ENCODE data around the gene GRPEL2.

Gene GRPEL2

DNA sequence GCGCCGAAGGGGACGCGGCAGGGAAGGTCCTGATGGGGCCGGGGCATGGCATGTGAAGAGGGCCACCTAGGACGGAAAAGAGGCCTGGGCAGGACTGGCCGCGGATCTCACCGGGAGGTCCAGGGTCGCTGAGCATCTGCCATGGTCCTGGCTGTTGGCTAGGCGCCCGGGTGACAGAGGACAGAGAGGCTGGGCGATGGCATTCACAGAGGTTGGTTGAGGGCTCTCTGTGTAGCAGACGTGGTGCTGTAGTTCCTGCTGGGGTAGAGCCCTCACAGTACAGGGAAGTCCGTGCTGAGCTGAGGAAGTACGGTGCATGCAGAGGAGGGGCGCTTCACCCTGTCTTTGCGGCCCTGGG is 13.0 kb downstream of the GRPEL2 start:
- DNase-seq = peak; percentile 57

DNA sequence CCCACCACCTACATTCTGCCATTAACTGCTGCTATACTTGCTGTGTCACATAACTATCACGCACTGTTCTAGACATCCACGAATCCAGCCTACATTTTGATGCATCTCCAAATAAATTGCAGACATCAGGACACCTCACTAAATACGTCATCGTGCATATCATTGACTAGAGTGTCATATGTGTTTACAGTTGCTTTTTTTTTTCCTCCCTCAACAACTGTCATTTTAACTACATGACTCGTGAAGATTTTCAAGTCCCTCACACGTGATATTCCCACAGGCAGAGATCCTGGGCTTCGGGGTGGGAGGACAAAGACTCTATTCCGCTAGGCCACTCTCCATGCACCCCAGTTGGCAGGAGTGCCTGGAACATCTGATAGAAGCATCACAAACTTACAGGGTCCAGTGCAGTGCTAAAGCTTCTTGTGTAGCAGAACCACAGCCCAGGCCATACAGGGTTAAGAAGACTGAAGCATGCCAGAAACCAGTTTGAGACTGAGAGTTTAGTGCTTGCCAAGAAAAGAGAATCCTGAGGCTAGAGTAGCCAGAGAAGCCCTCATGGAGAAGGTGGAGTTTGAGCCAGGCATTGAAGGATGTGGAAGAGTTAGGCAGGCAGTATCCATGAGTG is 13.7 kb downstream of the GRPEL2 start:
- DNase-seq = no peak

DNA sequence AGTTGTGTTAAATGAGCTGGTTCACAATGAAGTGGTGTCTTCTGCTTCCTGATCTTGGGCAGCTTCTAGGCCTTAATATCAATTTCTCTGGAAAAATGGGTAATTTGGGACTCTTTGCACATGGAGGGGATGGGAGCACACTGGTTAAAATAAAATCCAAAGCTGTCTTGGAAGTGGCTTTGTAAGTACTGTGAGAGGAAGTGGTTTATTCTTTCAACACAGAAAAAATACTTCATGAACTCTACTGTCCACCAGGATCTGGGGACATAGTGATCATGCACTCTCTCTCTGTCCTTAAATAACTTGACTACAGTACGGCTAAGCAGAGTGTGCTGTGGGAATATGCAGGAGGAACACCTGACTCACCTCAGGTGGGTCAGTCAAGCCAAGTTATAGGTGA is 15.0 kb downstream of the GRPEL2 start:
- peak; percentile 72 for DNase-seq

DNA sequence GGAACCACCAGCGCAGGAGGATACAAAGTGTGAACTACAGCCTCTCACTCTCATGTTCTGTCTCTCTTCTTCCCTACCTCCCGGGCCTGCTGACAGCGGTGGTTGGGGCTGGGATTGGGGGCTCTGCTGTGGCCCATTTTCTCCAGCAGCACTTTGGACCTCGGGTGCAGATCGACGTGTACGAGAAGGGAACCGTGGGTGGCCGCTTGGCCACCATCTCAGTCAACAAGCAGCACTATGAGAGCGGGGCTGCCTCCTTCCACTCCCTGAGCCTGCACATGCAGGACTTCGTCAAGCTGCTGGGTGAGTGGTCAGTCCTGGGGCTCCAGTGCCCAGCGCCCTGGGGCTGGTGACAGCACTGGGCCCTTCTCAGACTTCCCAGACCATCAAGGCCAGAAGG is 17.2 kb downstream of the GRPEL2 start:
- no peak for DNase-seq

DNA sequence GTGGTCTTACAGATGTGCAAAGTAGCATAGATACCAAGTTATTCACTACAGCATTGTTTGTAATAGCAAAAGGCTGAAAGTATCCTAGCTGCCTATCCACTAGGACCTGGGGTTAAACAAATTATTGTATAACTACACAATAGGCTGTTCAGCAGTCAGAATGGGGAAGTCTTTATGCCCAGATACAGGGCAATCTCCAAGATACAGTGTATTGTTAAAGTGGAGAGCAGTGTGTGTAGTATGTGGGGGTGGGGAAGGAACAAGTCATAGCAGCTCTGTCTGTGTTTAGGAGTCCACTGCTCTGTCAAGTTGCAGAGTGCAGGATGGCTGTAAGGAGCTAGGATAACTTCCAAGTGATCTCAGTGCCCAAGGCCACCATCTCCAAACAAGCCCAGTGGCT is 18.1 kb downstream of the GRPEL2 start:
- peak; percentile 62 for DNase-seq

DNA sequence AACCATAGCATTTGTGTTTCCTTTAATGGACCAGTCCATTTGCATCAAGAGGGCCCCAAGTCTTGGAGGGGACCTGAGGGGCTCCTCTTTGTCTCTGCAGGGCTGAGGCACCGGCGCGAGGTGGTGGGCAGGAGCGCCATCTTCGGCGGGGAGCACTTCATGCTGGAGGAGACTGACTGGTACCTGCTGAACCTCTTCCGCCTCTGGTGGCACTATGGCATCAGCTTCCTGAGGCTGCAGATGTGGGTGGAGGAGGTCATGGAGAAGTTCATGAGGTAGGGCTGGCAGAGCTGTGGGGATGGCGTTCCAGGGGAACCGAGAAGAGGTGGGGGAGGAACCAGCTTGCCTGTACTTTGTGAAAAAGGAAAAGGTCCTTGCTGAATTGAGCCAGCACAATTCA is 18.6 kb downstream of the GRPEL2 start:
- DNase-seq = no peak

DNA sequence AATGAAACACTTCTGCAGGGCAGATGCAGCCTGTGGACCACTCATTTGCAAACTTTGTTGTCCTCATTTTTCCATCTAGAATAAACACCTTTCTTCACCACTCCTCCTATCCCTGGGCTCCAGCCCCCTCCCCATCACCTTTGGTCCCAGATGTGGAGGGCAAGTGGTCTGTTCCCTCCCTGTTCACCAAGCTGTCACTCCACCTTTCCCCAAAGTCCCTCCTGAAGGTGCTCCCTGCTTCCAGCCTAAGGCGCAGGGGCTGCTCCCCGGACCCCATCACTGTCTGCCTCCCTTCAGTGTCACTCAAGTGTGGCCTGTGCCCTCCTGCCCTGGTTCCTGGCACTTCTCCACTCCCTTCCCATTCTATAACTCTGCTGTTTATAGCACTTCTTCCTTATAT is 19.4 kb downstream of the GRPEL2 start:
- no peak for DNase-seq

DNA sequence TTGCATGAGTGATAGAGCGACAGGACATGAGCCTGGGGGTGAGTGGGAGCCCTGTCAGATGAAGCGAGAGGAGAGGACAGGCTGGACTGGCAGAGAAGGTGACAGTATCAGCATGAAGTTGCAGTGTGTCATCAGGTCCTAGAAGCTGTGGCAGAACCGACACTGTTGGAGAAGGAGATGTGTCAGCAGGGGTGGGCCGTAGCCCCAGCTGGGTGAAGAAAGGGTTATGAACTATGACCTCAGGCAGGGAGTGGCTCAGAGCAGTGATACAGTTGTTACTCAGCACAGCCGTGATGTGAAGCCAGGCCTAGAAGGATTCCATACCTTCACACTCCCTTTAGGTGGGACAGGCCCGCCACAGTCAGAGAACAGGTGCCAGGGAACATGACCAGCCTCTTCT is 20.1 kb downstream of the GRPEL2 start:
- DNase-seq = peak; percentile 48

DNA sequence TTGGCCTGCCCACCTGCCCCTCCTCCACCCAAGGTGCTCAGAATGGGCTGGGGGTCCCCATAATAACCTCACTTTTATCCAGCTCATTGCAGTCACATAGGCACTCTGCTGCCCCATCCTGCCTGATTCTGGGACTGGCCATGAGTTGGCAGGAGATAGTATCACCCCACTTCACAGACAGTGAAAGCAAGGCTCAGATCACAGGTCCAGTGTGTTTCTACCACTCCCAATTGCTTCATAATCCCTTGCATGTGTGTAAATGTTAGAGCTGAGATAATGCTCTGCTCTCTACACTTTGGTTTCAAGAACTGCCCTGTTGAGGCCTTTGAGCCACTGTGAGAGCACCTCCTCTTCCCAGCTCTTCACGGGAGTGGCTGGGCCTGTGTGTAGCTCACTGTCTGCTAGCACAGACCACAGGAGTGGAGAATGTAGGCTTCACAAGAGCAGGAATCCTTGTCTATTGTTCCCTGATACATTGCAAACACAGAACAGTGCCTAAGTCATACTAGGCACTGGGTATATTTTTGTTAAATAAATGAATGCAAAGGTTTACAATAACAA is 20.9 kb downstream of the GRPEL2 start:
- peak; percentile 4 for DNase-seq

DNA sequence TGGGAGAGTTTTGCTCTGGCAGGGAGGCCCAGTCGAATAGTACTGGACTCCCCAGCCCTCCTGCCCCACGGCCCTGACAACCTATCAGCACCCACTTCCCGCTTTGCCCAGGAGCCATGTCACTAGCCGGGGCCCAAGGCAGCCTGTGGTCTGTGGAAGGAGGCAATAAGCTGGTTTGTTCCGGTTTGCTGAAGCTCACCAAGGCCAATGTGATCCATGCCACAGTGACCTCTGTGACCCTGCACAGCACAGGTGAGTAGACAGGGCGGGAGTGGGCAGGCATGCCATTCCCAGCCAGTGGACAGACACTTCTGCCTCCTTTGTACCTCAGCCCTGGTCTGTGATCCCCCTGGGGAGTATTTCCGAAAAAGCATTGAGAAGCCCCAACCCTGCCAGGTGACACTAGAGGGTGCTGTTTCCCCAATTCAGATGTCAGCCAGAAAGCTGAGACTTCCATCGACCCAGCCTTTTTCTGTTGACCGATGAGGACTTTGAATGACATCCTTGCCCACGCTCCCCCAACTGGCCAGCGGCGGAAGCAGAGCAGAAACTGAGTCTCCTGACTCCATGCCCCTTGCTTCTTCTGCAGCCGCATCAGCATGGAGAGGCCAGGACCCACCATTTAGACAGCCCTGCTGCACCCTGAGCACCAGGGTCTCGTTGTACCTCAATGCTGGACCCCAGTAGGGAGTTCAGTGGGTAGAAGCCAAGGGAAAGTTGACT is 22.1 kb downstream of the GRPEL2 start:
- peak; percentile 81 for DNase-seq

DNA sequence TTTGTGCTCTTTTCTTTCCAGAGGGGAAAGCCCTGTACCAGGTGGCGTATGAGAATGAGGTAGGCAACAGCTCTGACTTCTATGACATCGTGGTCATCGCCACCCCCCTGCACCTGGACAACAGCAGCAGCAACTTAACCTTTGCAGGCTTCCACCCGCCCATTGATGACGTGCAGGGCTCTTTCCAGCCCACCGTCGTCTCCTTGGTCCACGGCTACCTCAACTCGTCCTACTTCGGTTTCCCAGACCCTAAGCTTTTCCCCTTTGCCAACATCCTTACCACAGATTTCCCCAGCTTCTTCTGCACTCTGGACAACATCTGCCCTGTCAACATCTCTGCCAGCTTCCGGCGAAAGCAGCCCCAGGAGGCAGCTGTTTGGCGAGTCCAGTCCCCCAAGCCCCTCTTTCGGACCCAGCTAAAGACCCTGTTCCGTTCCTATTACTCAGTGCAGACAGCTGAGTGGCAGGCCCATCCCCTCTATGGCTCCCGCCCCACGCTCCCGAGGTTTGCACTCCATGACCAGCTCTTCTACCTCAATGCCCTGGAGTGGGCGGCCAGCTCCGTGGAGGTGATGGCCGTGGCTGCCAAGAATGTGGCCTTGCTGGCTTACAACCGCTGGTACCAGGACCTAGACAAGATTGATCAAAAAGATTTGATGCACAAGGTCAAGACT is 22.8 kb downstream of the GRPEL2 start:
- no peak for DNase-seq

DNA sequence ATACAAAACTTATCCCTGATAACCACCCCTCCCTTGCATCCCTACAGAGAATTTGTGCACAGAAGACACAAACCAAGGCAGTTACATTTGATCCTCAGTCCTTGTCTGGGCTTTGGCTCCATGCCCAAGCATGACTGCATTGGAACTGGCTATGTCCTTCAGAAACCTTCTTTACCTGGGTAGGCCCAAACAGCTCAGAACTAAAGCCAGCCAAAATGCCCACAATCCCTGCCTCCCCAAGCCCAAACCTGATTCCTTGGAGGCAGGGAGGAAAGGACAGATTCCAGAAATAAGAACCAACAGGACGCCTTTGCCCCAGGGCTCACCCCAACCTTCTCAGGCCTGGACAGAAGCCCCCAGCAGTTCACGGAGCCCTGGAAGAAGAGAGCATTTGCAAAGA is 25.6 kb downstream of the GRPEL2 start:
- DNase-seq = no peak

DNA sequence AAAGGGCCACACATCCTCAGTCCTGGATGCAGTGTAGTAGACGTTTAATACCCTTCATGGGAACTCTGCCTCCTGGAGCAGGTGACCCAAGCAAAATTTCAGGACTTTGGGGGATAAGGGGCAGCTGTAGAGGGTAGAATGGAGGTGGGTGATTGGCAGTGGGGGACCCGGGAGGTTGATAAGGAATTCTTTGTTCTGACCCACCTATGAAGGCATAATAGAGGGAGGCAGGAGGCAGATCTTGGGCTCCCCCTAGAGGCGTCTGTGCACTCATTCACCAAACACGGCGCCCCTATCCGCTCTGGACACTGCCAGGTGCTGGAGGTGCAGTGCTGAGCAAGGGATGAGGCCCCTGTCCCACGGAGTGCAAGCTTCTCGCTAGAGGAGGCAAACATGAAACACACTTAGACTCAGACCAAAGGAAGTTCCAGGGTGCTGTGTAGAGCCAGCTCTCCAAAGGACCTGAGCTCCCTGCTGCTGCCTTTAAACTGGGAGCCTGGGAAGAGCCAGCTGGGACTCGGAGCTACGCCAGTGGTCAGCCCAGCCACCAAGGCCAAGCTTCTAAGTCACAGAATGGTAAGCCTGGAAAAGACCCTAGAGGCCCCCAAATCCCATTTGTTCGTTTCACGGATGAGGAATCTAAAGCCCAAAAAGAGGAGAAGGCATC is 26.1 kb downstream of the GRPEL2 start:
- DNase-seq = peak; percentile 35

DNA sequence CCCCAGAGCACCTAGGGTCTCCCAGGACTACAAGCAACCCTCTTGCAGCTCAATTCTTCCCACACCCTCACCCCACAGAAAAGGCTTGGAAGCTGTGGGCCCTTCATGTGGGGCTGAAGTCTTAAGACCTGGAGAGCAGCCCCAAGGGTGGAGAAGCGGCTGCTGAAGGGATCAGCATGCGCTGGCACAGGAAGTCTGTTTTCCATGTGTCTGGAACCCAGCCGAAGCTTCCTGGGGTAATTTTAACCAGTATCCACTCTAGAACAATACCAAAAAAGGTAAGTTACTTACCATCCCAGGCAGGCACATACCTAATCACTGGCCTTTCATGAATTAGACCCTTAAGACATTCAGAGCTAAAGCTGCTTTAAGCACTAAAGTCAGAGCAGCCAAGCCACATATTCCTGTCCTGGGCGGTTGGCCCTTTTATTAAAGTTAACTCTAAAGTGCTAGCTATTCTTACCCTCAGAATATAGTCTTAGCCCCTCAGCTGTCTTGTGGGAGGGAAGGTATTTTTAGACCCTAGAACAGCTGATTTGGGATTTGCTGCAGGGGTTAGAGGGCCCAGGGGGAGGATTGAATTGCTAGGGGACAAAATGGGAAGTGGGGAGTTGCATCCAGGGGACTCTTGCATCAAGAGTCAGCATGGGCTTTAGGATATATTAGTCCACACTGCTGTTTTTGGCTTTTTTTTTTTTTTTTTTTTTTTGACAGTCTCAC is 26.9 kb downstream of the GRPEL2 start:
- peak; percentile 52 for DNase-seq

DNA sequence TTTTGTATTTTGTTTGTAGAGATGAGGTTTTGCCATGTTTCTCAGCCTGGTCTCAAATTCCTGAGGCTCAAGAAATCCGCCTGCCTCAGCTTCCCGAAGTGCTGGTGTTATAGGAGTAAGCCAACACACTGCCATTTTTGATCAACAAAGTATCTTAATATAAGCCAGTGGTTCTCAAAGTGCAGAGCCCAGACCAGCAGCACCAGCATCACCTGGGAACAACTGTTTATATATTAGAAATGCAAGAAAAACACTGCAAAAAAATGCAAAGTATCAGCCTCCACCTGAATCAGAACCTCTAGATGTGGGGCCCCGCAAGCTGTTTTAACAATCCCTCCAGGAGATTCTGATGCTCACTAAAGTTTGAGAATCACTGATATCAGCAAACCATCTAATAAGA is 27.6 kb downstream of the GRPEL2 start:
- no peak for DNase-seq

DNA sequence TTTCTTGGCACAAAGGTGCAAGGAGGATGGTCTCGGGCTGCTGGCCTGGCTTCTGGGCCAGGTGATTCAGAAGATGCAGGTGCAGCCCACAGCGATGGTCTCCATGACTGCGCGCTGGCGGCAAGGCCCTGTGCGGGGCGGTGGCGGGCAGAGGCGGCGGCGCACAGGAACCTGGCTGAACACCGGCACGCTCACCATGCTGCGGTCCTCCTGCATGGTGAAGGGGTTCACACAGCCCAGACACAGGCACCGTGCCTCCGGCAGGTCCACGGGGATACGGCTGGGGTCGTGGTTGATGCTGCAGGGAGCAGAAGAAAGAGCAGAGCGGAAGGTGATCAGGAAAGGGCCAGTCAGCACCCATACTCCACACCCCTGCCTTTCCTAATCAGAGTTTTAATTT is 29.0 kb downstream of the GRPEL2 start:
- no peak for DNase-seq

DNA sequence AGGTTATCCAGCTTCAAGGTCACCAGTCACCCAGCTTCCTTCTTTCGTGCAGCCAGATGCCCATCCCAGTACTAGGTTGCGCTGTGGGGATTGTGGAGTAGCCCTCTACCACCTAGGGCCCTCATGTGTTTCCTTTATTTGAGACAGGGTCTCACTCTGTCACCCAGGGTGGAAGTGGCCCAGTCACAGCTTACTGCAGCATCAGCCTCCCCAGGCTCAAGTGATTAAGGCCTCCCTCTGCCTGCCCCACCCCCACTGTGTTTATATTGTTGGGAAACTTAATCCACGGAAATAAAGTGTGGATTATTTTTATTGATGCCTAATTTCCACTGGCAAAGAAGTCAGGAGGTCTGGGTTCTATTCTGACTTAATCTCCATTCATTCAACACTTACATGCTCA is 29.5 kb downstream of the GRPEL2 start:
- DNase-seq = no peak

DNA sequence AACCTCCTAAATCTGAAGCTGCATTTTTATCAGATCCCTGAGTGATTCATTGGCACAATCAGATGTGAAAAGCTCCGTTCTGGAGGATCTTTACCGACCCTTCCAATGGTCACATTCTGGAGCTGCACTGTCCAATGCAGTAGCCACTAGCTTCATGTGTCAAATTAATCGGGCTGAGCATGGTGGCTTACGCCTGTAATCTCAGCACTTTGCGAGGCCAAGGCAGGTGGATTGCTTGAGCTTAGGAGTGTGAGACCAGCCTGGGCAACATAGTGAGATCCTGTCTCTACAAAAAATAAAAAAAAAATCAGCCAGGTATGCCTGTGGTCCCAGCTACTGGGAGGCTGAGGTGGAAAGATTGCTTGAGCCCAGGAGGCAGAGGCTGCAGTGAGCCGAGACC is 30.1 kb downstream of the GRPEL2 start:
- no peak for DNase-seq

DNA sequence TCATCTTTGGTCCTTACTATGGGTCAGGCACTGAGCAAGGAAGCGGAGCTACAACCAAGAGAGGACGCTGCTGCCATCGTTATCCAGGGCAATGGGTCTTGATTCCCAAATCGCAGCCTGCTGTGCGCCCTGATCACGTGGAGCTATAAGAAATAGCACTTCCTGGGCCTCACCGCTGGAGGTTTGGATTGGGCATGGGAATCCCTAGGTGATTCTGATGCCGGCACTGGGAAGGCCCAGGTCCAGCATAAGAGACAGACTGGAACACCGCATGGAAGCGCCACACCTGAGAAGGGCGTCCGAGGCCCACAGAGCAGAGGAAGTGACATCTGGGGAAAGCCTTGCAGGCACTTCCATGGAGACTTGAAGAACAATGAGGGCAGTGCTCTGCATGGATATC is 30.8 kb downstream of the GRPEL2 start:
- DNase-seq = no peak

DNA sequence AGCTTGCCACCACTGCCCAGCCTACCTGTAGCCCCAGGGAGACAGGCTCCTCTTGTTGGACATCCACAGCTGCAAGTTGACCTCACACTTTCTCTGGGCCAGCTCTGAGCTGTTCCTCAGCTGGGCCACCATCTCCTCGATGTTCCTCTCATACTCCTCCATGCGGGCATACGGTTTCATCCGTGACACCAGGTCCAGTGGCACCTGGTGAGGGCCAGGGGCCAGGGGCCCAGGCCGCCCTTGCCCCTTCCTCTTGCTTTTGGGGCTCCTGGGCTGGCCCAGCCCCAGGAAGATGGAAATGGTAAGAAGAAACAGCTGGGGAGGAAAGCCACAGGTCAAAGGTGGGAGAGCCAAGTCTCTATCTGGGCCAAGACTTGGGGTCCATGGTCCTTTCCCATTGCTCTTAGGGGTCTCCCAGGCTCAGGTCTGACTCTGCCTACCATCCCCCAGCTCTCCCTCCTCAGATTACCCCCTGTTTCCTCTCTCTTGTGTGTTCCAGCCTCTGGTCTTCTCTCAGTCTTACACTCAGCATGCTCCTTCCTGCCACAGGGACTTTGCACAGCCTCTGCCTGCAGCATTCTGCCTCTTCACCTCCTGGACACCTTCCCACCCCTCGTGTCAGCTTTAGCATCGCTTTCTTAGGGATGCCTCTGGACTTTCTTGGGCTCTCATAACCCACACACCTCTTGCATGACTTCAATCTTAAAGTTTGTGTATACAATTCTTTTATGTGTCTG is 31.6 kb downstream of the GRPEL2 start:
- DNase-seq = no peak

DNA sequence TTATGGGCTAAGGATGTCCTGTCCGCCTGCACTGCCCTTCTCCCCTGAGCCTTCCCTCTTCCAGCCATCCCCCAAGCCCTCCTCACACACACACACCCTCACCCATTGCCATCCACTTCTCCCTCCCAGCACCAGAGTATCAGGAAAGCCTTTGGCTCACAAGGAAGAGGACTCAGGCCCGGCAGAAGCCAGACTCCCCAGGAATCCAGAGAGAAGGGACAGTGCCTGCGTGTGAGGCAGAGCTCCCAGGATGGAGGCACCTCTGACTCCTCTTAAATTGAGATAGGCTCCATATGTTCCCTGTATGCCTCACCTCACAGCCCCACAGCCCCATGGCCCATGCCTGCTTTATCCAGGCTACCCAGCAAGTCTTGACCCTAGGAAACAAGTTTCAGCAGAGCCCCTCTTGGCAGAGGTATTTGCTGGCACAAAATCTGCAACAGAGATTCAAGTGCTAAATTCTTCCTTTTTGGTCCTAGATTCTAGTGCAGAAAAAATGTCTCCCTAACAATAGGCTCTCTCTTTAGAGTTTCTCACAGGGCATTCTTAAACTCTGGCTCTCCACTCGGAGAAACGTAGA is 33.0 kb downstream of the GRPEL2 start:
- no peak for DNase-seq
